Measurements from ENCODE around the gene PMPCA. TPM values are rescaled to one million over a fixed set of nuclear protein-coding genes. Genes with fewer than 3 reads are reported as not detected.

The PMPCA gene
- total RNA-seq, 1 experiment from 2014 or later = 20.9 TPM

DNA sequence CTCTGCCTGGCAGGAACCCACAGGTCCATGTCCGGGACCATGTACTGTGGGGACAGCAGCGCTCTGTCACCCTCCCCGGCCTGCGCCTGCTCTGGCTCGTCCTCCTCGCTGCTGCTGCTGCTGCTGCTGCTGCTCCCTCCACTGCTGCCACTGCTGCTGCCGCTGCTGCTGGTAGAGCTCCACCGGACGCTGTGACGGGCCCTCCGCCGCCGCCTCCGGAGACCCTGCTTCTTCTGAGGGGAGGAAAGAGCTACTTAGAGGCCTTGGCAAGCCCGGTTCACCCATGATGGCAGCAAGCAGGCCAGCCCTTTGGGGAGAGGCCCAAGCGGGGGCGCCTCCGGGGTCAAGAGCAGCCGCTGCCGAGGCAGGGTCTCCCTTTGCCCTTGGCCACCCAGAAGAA is 27.0 kb upstream of the PMPCA start:
- H3K36me3 ChIP-seq (ENCODE audit: insufficient read depth, low read length) = peaks cover 12% of the 10 kb centered on the region; the same call in 1 of the 2 replicates
- no peak overlapping the region for H3K4me3 ChIP-seq (ENCODE audit: low read length)
- H3K9me2 ChIP-seq (replicated peaks; ENCODE audit: insufficient read depth, low read length) = no peaks in the 10 kb centered on the region
- H3K4me1 ChIP-seq (ENCODE audit: low read length) = no peaks in the 10 kb centered on the region
- H3K9me3 ChIP-seq (ENCODE audit: low read length) = no peaks in the 10 kb centered on the region
- H4K20me1 ChIP-seq (ENCODE audit: insufficient read depth, low read depth, low read length) = 0 out of 2 replicates have a peak, but pooled peaks cover 5% of the 10 kb centered on the region
- no peaks in the 10 kb centered on the region for H3K27me3 ChIP-seq (ENCODE audit: low read length)
- H3K9ac ChIP-seq (ENCODE audit: low read length) = no peak overlapping the region
- H2AFZ ChIP-seq (ENCODE audit: low read length) = no peak overlapping the region
- no peak overlapping the region for H3K27ac ChIP-seq (ENCODE audit: low read length)
- no peaks in the 10 kb centered on the region for H3K79me2 ChIP-seq (ENCODE audit: low read length)
- DNase-seq = no peak
- no peak overlapping the region for H3K4me2 ChIP-seq (ENCODE audit: low read depth, low read length, poor library complexity, severe bottlenecking)

DNA sequence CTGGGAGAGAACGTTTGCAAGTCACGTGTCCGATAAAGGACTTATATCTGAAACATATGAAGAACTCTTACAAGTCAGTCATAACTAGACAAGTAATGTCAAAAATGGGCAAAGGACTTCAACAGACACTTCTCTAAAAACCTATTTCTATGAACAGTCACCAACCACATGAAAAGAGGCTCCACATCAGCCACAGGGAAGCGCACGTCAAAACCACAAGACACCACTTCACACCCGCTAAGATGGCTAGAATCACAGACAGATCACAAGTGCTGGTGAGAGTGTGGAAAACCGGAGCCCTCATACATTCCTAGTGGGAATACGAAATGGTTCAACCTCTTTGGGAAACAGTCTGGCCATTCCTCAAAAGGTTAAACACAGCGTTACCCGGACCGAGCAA is 25.4 kb upstream of the PMPCA start:
- H2AFZ ChIP-seq (ENCODE audit: low read length) = no peak overlapping the region
- peaks cover 14% of the 10 kb centered on the region; the same call in 1 of the 2 replicates for H3K36me3 ChIP-seq (ENCODE audit: insufficient read depth, low read length)
- no peak overlapping the region for H3K4me3 ChIP-seq (ENCODE audit: low read length)

DNA sequence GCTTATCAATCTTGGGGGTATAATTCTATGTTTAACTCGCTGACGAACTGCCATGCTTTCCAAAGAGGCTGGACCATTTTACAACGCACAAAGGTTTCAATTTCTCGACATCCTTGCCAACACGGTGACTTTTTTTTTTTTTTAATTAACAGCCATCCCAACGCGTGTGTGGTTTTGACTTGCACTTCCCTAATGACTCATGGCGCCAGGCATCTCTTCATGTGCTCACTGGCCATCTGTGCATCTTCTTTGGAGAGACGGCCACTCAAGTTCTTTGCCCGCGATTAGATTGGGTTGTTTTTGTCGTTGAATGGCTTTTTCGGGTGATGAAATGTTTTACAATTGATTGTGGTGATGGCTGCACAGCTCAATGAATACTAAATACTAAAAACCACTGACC is 24.4 kb upstream of the PMPCA start:
- Histone ChIP-seq H3K36me3 (ENCODE audit: insufficient read depth, low read length) (peaks cover 14% of the 10 kb centered on the region; the same call in 1 of the 2 replicates), H3K27ac (ENCODE audit: low read length) (no peak overlapping the region), H4K20me1 (ENCODE audit: insufficient read depth, low read depth, low read length) (0 out of 2 replicates have a peak, but pooled peaks cover 5% of the 10 kb centered on the region)

More for the DNA sequence above, 25.4 kb upstream of the PMPCA start:
- DNase-seq = no peak
- Histone ChIP-seq H4K20me1 (ENCODE audit: insufficient read depth, low read depth, low read length) (0 out of 2 replicates have a peak, but pooled peaks cover 5% of the 10 kb centered on the region), H3K79me2 (ENCODE audit: low read length) (no peaks in the 10 kb centered on the region), H3K4me2 (ENCODE audit: low read depth, low read length, poor library complexity, severe bottlenecking) (no peak overlapping the region), H3K4me1 (ENCODE audit: low read length) (no peaks in the 10 kb centered on the region), H3K9me2 (replicated peaks; ENCODE audit: insufficient read depth, low read length) (no peaks in the 10 kb centered on the region), H3K27me3 (ENCODE audit: low read length) (no peaks in the 10 kb centered on the region), H3K9ac (ENCODE audit: low read length) (no peak overlapping the region), H3K9me3 (ENCODE audit: low read length) (no peaks in the 10 kb centered on the region), H3K27ac (ENCODE audit: low read length) (no peak overlapping the region)

DNA sequence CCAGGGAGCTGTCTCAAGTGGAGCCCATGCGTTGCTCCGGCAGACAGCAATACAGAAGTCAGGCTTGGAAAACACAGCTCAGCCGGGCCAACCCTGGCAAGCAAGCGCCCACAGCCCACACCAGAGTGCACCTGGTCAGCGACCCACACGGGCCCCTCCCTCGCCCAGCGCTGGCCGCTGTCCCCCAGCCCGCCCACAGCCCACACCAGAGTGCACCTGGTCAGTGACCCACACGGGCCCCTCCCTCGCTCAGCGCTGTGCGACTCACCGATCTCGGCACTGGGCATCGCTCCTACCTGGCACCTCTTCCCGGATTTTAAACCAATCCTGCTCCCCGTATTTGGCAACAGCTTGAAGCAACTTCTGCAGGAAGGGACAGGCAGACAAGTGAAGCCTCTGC is 23.2 kb upstream of the PMPCA start:
- H4K20me1 ChIP-seq (ENCODE audit: insufficient read depth, low read depth, low read length) = 0 out of 2 replicates have a peak, but pooled peaks cover 5% of the 10 kb centered on the region
- H3K4me3 ChIP-seq (ENCODE audit: low read length) = no peak overlapping the region
- H3K4me1 ChIP-seq (ENCODE audit: low read length) = no peaks in the 10 kb centered on the region
- no peak overlapping the region for H3K9ac ChIP-seq (ENCODE audit: low read length)
- no peaks in the 10 kb centered on the region for H3K9me2 ChIP-seq (replicated peaks; ENCODE audit: insufficient read depth, low read length)
- no peaks in the 10 kb centered on the region for H3K27me3 ChIP-seq (ENCODE audit: low read length)
- H3K79me2 ChIP-seq (ENCODE audit: low read length) = no peaks in the 10 kb centered on the region
- no peaks in the 10 kb centered on the region for H3K9me3 ChIP-seq (ENCODE audit: low read length)
- H3K4me2 ChIP-seq (ENCODE audit: low read depth, low read length, poor library complexity, severe bottlenecking) = no peak overlapping the region
- H3K27ac ChIP-seq (ENCODE audit: low read length) = no peak overlapping the region
- H2AFZ ChIP-seq (ENCODE audit: low read length) = no peak overlapping the region
- no peak for DNase-seq
- peaks cover 17% of the 10 kb centered on the region; the same call in 1 of the 2 replicates for H3K36me3 ChIP-seq (ENCODE audit: insufficient read depth, low read length)

More for the DNA sequence above, 24.4 kb upstream of the PMPCA start:
- Histone ChIP-seq H2AFZ (ENCODE audit: low read length) (no peak overlapping the region), H3K4me1 (ENCODE audit: low read length) (no peaks in the 10 kb centered on the region), H3K9ac (ENCODE audit: low read length) (no peak overlapping the region), H3K79me2 (ENCODE audit: low read length) (no peaks in the 10 kb centered on the region), H3K4me3 (ENCODE audit: low read length) (no peak overlapping the region), H3K4me2 (ENCODE audit: low read depth, low read length, poor library complexity, severe bottlenecking) (no peak overlapping the region), H3K27me3 (ENCODE audit: low read length) (no peaks in the 10 kb centered on the region), H3K9me3 (ENCODE audit: low read length) (no peaks in the 10 kb centered on the region), H3K9me2 (replicated peaks; ENCODE audit: insufficient read depth, low read length) (no peaks in the 10 kb centered on the region)
- DNase-seq = no peak

DNA sequence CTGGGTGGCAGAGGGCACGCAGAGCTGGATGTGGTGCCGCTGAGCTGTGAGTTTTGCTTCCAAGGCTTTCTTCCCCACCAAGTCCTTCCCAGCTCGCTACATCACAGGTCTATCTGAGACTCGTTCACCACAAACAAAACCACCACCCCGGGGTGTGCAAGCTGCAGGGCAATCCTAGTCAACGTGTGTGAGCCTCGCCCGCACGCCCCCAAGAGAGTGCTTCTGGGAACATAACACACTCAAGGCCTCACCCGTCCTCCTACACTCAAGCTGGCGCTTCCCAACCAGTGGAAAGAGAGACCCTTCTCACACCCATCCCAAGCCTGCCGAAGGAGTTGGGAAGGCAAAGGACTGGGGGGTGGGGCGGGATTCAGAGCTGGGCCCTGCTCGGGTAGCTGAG is 21.1 kb upstream of the PMPCA start:
- peaks cover 17% of the 10 kb centered on the region; the same call in 1 of the 2 replicates for H3K36me3 ChIP-seq (ENCODE audit: insufficient read depth, low read length)

DNA sequence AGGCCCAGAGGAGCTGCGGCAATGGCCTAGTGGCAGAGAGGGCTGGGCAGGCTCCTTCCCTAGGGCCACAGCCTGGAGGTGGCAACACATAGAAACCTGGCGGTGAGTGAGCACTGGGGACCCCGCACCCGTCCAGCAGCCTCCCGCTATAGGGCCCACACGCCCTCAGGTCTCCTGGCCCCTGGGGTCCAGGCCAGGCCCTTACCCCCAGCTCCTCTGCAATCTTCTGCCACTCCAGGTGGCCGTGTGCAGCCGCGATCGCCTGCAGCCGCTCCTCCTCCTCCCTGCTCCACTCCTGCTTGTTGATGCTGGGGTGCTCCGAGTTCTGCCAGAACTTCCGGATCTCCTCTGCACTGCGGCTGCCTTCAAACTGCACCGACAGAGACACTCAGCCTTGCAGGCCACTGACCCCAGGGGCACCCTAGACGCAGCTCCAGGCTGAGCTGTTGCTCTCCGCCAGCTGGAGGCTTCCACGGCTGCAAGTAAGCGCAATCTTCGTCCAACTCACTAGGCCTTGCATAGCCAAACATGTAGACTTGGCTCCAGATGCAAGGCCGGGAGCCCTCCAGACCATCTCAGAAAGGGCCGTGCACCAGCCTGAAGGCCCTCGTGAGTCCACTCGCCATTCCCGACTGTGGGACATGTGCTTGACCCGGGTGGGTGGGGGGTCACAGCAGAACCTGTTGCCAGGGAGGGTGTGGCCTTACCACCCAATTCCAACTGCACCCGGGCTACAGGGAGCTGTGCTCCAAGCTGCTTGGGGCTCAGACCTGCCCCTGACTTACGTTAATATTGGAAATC is 18.5 kb upstream of the PMPCA start:
- no peak overlapping the region for H3K4me2 ChIP-seq (ENCODE audit: low read depth, low read length, poor library complexity, severe bottlenecking)
- no peaks in the 10 kb centered on the region for H3K79me2 ChIP-seq (ENCODE audit: low read length)
- no peaks in the 10 kb centered on the region for H4K20me1 ChIP-seq (ENCODE audit: insufficient read depth, low read depth, low read length)
- H3K9me3 ChIP-seq (ENCODE audit: low read length) = no peaks in the 10 kb centered on the region
- no peak overlapping the region for H3K27ac ChIP-seq (ENCODE audit: low read length)
- H3K4me1 ChIP-seq (ENCODE audit: low read length) = no peaks in the 10 kb centered on the region
- no peak for DNase-seq
- no peak overlapping the region for H2AFZ ChIP-seq (ENCODE audit: low read length)
- no peak overlapping the region for H3K4me3 ChIP-seq (ENCODE audit: low read length)
- no peaks in the 10 kb centered on the region for H3K27me3 ChIP-seq (ENCODE audit: low read length)
- H3K9ac ChIP-seq (ENCODE audit: low read length) = no peak overlapping the region
- H3K9me2 ChIP-seq (replicated peaks; ENCODE audit: insufficient read depth, low read length) = no peaks in the 10 kb centered on the region
- H3K36me3 ChIP-seq (ENCODE audit: insufficient read depth, low read length) = peaks cover 17% of the 10 kb centered on the region

More for the DNA sequence above, 21.1 kb upstream of the PMPCA start:
- H3K4me1 ChIP-seq (ENCODE audit: low read length) = no peaks in the 10 kb centered on the region
- H3K9me3 ChIP-seq (ENCODE audit: low read length) = no peaks in the 10 kb centered on the region
- H3K9ac ChIP-seq (ENCODE audit: low read length) = no peak overlapping the region
- no peak overlapping the region for H3K27ac ChIP-seq (ENCODE audit: low read length)
- no peak overlapping the region for H2AFZ ChIP-seq (ENCODE audit: low read length)
- no peak overlapping the region for H3K4me2 ChIP-seq (ENCODE audit: low read depth, low read length, poor library complexity, severe bottlenecking)
- H3K9me2 ChIP-seq (replicated peaks; ENCODE audit: insufficient read depth, low read length) = no peaks in the 10 kb centered on the region
- DNase-seq = no peak
- no peaks in the 10 kb centered on the region for H3K27me3 ChIP-seq (ENCODE audit: low read length)
- H3K4me3 ChIP-seq (ENCODE audit: low read length) = no peak overlapping the region
- 0 out of 2 replicates have a peak, but pooled peaks cover 5% of the 10 kb centered on the region for H4K20me1 ChIP-seq (ENCODE audit: insufficient read depth, low read depth, low read length)
- no peaks in the 10 kb centered on the region for H3K79me2 ChIP-seq (ENCODE audit: low read length)

DNA sequence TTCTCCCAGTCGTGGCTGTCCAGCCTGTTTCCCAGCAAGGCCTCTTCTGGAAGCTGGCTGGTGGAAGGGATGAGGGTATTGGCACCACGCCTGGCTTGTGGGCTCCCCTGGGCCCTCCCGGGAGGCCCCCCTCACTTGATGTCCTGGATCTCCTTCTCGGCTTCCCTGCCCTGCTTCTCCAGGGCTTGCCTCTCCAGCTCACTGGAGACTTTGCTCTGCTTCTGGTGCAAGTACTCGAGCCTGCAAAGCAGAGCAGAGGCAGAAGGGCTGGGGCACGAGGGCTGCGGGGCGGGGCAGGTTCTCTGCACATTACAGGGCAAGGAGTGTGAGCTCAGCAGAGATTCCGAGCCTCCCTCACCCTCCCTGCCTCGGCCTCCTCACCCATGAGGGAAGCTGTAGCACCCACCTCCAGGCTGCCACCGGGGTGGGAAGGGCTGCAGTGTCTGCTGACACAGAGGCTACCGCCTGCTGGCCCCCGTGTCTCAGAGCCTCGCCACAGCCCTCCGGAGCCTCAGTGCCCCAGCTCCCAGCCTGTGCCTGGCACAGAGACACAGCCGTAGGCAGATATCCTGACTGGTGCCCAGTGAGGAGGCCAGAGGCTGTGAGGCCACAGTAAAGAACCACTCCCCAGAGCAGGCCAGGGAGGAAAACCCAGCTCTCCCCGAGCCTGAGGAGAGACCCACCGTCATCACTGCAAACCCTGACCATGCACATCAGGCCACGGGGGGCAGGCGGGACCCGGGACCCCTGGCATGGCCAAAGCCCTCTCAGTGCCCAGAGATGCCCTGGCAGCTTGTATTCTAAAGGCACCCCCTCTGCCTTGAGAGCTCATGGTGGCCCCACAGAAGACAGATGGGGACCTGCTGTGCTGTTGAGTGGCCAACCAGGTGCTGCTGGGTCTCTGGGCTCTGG is 17.7 kb upstream of the PMPCA start:
- Histone ChIP-seq H3K9ac (ENCODE audit: low read length) (no peak overlapping the region), H4K20me1 (ENCODE audit: insufficient read depth, low read depth, low read length) (no peaks in the 10 kb centered on the region), H3K79me2 (ENCODE audit: low read length) (peaks cover 2% of the 10 kb centered on the region), H3K4me2 (ENCODE audit: low read depth, low read length, poor library complexity, severe bottlenecking) (no peak overlapping the region), H3K4me3 (ENCODE audit: low read length) (no peak overlapping the region), H3K27me3 (ENCODE audit: low read length) (no peaks in the 10 kb centered on the region), H3K9me2 (replicated peaks; ENCODE audit: insufficient read depth, low read length) (no peaks in the 10 kb centered on the region), H2AFZ (ENCODE audit: low read length) (no peak overlapping the region), H3K9me3 (ENCODE audit: low read length) (no peaks in the 10 kb centered on the region), H3K27ac (ENCODE audit: low read length) (no peak overlapping the region), H3K36me3 (ENCODE audit: insufficient read depth, low read length) (peaks cover 20% of the 10 kb centered on the region), H3K4me1 (ENCODE audit: low read length) (no peaks in the 10 kb centered on the region)
- no peak for DNase-seq

DNA sequence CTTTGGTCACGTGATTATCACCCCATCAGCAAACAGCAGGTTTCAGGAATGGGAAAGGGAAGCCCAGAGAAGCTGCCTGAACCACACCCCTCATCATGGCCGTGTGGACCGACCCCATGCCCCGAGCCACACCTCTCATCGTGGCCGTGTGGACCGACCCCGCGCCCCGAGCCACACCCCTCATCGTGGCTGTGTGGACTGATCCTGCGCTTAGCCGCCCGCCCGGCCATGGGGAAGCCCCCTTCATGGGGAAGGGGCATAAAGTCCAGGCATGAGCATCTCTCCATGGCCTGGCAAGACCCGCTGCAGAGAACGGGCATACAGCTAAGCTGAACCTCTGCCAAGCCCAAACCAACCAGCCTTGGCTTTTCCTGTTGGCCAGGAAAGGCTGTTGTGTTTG is 16.9 kb upstream of the PMPCA start:
- Histone ChIP-seq H3K4me2 (ENCODE audit: low read depth, low read length, poor library complexity, severe bottlenecking) (no peak overlapping the region), H3K27ac (ENCODE audit: low read length) (no peak overlapping the region), H3K79me2 (ENCODE audit: low read length) (peaks cover 9% of the 10 kb centered on the region), H3K4me3 (ENCODE audit: low read length) (no peak overlapping the region), H3K9me3 (ENCODE audit: low read length) (no peaks in the 10 kb centered on the region), H3K9ac (ENCODE audit: low read length) (no peak overlapping the region), H3K36me3 (ENCODE audit: insufficient read depth, low read length) (peaks cover 19% of the 10 kb centered on the region), H3K4me1 (ENCODE audit: low read length) (peaks cover 5% of the 10 kb centered on the region), H3K27me3 (ENCODE audit: low read length) (no peaks in the 10 kb centered on the region), H2AFZ (ENCODE audit: low read length) (no peak overlapping the region), H4K20me1 (ENCODE audit: insufficient read depth, low read depth, low read length) (peaks cover 5% of the 10 kb centered on the region; the same call in 1 of the 2 replicates), H3K9me2 (replicated peaks; ENCODE audit: insufficient read depth, low read length) (no peaks in the 10 kb centered on the region)
- no peak for DNase-seq
